CD1c-positive myeloid dendritic cell (primary cell): ENCODE results near the gene ZNF213.
"Not testable (repeated sequence)": the region's sequence is repeated elsewhere in the genome, so short reads cannot be mapped to it uniquely, and the experiment has no call there.

Source experiments
- DNase-seq: peaks from one replicate; pipeline ENCODE4 v3.0.0-alpha.2; 2016; ENCODE audit errors: extremely low spot score

ZNF213 gene

GRCh38 chr16:3129137-3130131 lies 5.4 kb upstream of the ZNF213 start:
- DNase-seq = peak; percentile 93

DNA sequence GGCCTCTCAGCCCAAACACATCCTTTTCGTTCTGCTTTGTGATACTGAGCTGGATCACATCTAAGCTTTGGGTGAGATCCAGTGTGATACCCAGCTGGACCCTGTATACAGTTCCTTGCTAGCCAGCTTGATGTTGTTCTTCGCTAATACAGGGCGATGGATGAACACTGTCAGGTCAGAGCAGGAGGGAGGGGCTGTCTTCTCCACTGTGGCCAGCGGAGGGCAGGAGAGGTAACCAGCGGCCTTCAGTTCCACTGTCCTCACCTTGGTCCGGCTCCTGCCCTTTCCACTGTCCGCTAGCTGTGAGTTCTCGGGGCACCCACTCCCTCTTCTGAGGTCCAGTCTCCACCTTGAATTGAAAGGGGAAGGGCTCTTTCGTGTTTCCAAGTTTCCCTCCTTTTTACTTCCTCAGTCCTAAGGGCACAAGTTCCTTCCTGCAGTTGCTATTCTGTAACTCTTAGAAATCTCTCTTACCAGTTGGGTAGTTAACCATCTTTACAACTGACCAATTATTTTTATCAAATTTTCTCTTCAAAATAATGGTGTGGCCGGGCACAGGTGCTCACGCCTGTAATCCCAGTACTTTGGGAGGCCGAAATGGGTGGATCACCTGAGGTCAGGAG lies 3.0 kb upstream of the ZNF213 start:
- DNase-seq = peak; percentile 48

DNA sequence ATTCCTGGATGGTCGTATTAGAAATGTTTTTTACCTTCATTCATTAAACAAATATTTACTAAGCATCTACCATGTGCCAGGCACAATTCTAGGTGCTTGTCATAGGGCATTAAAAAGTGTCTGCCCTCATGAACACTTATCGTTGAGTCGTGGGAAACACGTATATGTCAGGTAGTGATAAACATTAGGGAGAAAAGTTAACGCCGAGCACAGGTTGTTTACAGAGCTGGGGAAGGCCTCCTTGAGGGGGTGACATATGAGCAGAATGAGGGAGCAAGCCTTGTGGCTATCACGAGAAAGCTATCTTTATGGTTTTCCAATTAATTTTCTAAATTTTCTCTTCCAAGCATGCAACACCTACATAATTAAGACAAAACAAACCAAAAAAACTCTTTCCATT lies 985 bp upstream of the ZNF213 start:
- no peak for DNase-seq

GRCh38 chr16:3135126-3135715 lies 392 bp downstream of the ZNF213 start:
- DNase-seq = no peak

DNA sequence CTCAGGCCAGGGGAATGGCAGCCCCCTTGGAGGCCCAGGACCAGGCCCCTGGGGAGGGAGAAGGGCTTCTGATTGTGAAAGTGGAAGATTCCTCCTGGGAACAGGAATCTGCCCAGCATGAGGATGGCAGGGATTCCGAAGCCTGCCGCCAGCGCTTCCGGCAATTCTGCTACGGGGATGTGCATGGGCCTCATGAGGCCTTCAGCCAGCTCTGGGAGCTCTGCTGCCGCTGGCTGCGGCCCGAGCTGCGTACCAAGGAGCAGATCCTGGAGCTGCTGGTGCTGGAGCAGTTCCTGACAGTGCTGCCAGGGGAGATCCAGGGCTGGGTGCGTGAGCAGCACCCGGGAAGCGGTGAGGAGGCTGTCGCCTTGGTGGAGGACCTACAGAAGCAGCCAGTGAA lies 2.4 kb downstream of the ZNF213 start:
- no peak for DNase-seq

- DNase-seq = no peak
Observed at GRCh38 chr16:3138342-3138741, 3.5 kb downstream of the ZNF213 start.

- no peak for DNase-seq
Observed at GRCh38 chr16:3138823-3139426, 4.1 kb downstream of the ZNF213 start.

GRCh38 chr16:3139561-3139960 lies 4.7 kb downstream of the ZNF213 start:
- not testable (repeated sequence) for DNase-seq

DNA sequence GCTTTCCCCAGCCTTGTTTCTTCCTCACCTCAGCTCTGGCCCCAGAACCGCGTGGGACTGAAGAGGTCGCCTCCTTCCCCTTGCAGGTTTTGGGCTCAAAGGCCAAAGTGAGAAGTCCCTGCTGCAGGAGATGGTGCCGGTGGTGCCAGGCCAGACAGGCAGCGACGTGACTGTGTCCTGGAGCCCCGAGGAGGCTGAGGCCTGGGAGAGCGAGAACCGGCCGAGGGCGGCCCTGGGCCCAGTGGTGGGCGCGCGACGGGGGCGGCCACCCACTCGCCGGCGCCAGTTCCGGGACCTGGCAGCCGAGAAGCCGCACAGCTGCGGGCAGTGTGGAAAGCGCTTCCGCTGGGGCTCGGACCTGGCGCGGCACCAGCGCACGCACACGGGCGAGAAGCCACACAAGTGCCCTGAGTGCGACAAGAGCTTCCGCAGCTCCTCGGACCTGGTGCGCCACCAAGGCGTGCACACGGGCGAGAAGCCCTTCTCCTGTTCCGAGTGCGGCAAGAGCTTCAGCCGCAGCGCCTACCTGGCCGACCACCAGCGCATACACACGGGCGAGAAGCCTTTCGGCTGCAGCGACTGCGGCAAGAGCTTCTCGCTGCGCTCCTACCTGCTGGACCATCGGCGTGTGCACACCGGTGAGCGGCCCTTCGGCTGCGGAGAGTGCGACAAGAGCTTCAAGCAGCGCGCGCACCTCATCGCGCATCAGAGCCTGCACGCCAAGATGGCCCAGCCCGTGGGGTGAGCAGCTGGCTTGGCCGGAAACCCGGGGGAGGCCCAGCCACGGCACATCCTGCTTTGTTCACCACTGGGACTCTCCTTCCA lies 6.0 kb downstream of the ZNF213 start:
- DNase-seq = no peak

DNA sequence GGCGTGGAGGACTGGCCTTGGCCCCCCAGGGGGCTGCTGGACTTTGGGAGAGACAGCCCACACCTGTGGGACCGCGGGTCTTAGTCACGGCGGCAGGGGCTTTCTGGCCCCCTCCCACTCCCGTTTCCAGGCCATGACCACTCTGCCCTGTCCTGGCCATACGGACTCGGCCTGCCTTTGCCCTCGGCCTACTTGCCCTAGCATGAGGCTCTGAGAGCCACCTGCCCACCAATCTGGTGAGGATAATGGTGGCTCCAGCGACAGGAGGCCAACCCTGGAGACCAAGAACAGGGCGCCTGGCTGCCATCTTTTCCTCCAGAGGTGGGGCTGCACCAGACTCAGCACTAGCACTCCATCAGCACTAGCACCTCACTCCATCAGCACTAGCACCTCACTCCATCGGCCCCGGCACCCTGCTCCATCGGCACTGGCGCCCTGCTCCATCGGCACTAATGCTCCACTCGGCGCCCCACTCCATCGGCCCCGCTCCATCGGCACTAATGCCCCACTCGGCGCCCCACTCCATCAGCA lies 7.0 kb downstream of the ZNF213 start:
- DNase-seq = no peak

DNA sequence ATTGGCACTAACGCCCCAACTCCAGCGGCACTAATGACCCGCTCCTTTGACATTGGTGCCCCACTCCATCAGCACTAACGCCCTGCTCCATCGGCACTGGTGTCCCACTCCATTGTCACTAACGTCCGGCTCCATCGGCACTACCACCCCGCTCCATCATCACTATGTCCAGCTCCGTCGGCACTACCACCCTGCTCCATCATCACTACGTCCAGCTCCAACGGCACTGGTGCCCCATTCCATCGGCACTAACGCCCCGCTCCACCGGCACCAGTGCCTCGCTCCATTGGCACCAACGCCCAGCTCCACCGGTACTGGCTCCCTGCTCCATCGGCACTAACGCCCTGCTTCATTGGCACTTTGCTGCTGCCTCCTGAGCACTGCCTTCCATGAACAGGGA lies 7.5 kb downstream of the ZNF213 start:
- DNase-seq = no peak

- DNase-seq = no peak
Observed at GRCh38 chr16:3142770-3143169, 7.9 kb downstream of the ZNF213 start.

DNA sequence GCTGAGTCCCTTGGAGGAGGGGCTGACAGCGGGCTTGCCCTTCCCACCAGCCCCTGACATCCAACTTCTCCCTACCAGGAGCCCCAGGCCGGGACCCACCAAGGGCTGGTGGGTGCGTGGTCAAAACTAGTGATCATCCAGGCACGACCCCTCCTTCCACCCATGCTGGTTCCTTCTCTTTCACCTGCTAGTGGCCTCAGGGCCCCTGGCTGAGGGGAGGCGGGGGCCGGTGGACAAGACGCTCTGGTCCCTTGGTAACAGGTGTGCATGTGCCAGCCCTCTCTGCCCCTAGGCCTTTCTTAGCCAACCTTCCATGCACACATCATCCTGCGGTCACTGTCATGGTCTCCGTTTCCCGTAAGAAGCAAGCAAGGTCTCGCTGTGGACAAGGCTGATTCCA lies 8.4 kb downstream of the ZNF213 start:
- DNase-seq = no peak

GRCh38 chr16:3143598-3144320 lies 8.9 kb downstream of the ZNF213 start:
- DNase-seq = no peak

DNA sequence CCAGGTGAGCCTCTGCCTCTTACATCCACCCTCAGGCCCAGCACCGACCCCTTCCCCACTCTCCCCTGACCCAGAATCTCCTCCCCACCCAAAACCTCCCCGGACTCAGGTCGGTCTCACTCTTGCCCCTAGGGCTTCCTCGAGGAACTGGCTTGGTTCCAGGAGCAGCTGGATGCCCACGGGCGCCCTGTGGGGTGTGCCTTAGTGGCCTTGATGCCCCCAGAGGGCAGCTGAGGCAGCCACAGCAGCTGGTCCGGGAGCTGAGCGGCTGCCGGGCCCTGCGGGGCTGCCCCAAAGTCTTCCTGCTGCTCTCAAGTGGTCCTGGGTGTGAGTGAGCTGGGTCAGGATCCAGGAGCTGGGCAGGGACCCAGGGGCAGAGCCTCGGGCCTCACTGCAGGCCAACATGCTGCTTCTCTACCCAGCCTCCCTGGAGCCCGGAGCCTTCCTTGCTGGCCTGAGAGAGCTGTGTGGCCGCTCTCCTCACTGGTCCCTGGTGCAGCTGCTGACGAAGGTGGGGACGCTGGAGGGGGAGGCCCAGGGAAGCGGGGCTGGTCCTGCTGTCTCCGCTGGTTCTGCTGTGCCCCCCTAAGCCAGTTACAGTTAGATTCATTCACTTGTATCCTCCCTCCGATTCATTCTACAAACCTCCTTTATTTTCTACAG lies 9.6 kb downstream of the ZNF213 start:
- DNase-seq = no peak

DNA sequence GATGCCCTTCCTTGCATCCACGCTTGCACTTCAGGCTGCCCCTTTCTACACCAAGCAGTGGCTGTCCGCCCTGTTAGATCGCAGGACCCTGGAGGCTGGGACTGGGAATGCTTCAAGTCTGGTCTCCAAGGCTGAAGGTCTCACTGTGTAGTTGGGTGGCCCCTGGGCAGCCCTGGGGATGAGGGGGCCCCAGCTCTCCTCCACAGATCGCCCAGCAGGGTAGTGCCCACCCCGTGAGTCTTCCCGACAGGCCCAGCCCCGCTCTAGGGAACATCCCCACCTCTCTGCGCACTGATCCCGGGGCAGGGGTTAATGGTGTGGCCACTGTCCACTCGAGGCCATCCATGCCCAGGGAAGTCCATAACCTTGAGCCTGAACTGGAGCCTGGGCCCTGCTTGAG lies 10.3 kb downstream of the ZNF213 start:
- no peak for DNase-seq

- DNase-seq = no peak
Observed at GRCh38 chr16:3145660-3146059, 10.8 kb downstream of the ZNF213 start.

DNA sequence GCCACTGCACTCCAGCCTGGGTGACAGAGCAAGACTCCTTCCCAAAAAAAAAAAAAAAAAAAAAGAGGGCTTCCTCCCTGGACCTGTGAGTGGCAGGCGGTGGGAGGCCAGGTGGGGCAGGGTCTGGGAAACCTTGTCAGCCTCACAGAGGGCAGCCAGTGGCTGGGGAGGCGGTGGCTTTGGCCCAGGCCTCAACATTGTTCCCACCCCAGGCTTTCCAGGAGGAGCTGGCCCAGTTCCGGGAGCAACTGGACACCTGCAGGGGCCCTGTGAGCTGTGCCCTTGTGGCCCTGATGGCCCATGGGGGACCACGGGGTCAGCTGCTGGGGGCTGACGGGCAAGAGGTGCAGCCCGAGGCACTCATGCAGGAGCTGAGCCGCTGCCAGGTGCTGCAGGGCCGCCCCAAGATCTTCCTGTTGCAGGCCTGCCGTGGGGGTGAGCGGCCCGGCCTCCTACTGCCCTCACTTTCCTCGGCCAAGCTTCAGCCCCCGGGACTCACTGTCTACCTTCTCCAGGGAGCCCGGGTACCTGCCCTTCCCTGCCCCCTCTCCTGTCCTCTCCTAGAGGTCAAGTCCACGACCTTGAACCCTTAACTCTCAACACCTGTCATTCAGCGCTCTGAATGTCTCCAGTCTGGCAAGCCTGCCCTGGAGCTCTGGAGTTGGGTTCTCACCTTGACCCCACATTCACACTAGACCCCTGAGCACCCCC lies 12.4 kb downstream of the ZNF213 start:
- no peak for DNase-seq

DNA sequence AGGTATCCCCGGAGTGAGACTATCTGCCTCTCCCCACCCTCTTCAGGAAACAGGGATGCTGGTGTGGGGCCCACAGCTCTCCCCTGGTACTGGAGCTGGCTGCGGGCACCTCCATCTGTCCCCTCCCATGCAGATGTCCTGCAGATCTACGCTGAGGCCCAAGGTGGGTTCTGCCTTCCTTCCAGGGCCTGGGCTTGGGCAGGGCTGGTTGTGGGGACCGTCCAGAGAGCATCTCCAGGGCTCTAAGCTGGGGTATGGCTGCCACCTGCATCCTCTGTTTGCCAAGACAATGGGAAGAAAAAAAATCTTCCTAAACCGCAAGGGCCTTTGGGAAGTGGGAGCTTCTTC lies 12.9 kb downstream of the ZNF213 start:
- DNase-seq = no peak
